Esophagus (tissue), 2 donors: ENCODE measurements around the gene TMEM252. TPM values are rescaled to one million over a fixed set of nuclear protein-coding genes. Genes with fewer than 3 reads are reported as not detected.

Experiments used
- H3K27ac ChIP-seq, 2 donors: one replicate each; pipeline ENCODE4 v1.5.1; 2013; ENCODE audit warnings: low read depth in 2 of 2, mild to moderate bottlenecking in 2 of 2, inconsistent platforms in 1 of 2, low read length in 1 of 2, moderate library complexity in 1 of 2
- H3K27me3 ChIP-seq, 2 donors: one replicate each; pipeline ENCODE4 v1.6.1; 2013; ENCODE audit warnings: low read length in 2 of 2, control low read depth in 1 of 2, mild to moderate bottlenecking in 1 of 2; ENCODE audit not compliant: insufficient read depth in 2 of 2, control insufficient read depth in 1 of 2
- H3K36me3 ChIP-seq, 2 donors: one replicate each; pipeline ENCODE4 v1.6.1; 2013; ENCODE audit warnings: low read length in 1 of 2; ENCODE audit not compliant: control insufficient read depth in 2 of 2, insufficient read depth in 2 of 2
- H3K4me1 ChIP-seq, 2 donors: one replicate each; pipeline ENCODE4 v1.6.1; 2013; ENCODE audit warnings: low read length in 1 of 2; ENCODE audit not compliant: control insufficient read depth in 2 of 2, insufficient read depth in 2 of 2
- H3K4me3 ChIP-seq, 2 donors: one replicate each; pipeline ENCODE4 v1.5.1; 2013; ENCODE audit warnings: low read length in 2 of 2, mild to moderate bottlenecking in 2 of 2, low read depth in 1 of 2, moderate library complexity in 1 of 2
- H3K9me3 ChIP-seq, 2 donors: one replicate each; pipeline ENCODE4 v1.6.1; 2013; ENCODE audit warnings: mild to moderate bottlenecking in 2 of 2, low read depth in 1 of 2, low read length in 1 of 2, moderate library complexity in 1 of 2; ENCODE audit not compliant: control insufficient read depth in 2 of 2, insufficient read depth in 1 of 2
- WGBS, 2 donors: extraction: QIAGEN DNeasy Blood & Tissue Kit; methylation state at CpG; one replicate each; pipeline ENCODE4 v1.1.7; 2013; 5-methylcytosine and 5-hydroxymethylcytosine counted together
- polyA plus RNA-seq, 2 donors: library from polyadenylated mRNA; stranded (reverse); fragments of 200-250 nt; gene quantifications; one replicate each; pipeline ENCODE4 v1.2.3, GENCODE V29; 2013
- donor health status: healthy with polysubstance abuse.
- donor health status: Bipolar disorder and iron deficiency.

The TMEM252 gene
- polyA plus RNA-seq, 2 donors: 0.06 TPM; not detected in 1

GRCh38 chr9:68492806-68493205 lies 47.9 kb downstream of the TMEM252 start:
- 55 to 67% methylated on average over 6 of the region's 6 CpGs for WGBS, 2 donors
- H3K27ac ChIP-seq: no peak overlapping the region

GRCh38 chr9:68489646-68490045 lies 51.0 kb downstream of the TMEM252 start:
- no peak overlapping the region for H3K27ac ChIP-seq
- 73 to 81% methylated on average over 4 of the region's 4 CpGs for WGBS, 2 donors
- H3K4me1 ChIP-seq: no peaks in the 10 kb centered on the region
- no peaks in the 10 kb centered on the region for H3K9me3 ChIP-seq
- no peaks in the 10 kb centered on the region for H3K36me3 ChIP-seq
- H3K27me3 ChIP-seq: no peaks in the 10 kb centered on the region
- no peak overlapping the region for H3K4me3 ChIP-seq

More at GRCh38 chr9:68492806-68493205, 47.9 kb downstream of the TMEM252 start:
- Histone ChIP-seq H3K9me3 (no peaks in the 10 kb centered on the region), H3K36me3 (no peaks in the 10 kb centered on the region), H3K27me3 (no peaks in the 10 kb centered on the region), H3K4me3 (no peak overlapping the region), H3K4me1 (no peaks in the 10 kb centered on the region)

- Histone ChIP-seq H3K4me3 (no peak overlapping the region), H3K36me3 (no peaks in the 10 kb centered on the region), H3K27ac (no peak overlapping the region), H3K9me3 (no peaks in the 10 kb centered on the region), H3K27me3 (no peaks in the 10 kb centered on the region), H3K4me1 (no peaks in the 10 kb centered on the region)
- WGBS, 2 donors: 48 to 59% methylated on average over 2 of the region's 2 CpGs
These were observed 52.6 kb downstream of the TMEM252 start for GRCh38 chr9:68488126-68488525.

Other genes with a start within 250 kb of the TMEM252 start
- gene FOXD4L3, start 238.0 kb downstream of the TMEM252 start, polyA plus RNA-seq: under 1 TPM in 1 of 2 donors, not detected in 1; 0.10 TPM
- 10 to 100 TPM in 1 of 2 donors, 1 to 10 TPM in 1; 5.3 to 36.2 TPM for gene PGM5, start 184.3 kb downstream of the TMEM252 start, polyA plus RNA-seq
- gene PIP5K1B, start 164.4 kb upstream of the TMEM252 start, polyA plus RNA-seq: under 1 TPM; 0.14 to 0.35 TPM